Stomach (tissue), 9 donors: ENCODE data around the gene PTPRG. TPM values are rescaled to one million over a fixed set of nuclear protein-coding genes. Genes with fewer than 3 reads are reported as not detected.

Experiments
- DNase-seq, 2 donors: peaks; one replicate each; pipeline versions ENCODE4 v3.0.0 to v3.0.0-alpha.2; 2013 to 2019
- H3K27ac ChIP-seq, 5 donors: fragments of 200-600 bp in 4 of 5; sonication (generic) in 4 of 5; one replicate each; pipeline ENCODE4 v1.5.1; 2013 to 2019; ENCODE audit warnings: mild to moderate bottlenecking in 1 of 5, moderate library complexity in 1 of 5
- H3K27me3 ChIP-seq, 3 donors: fragments of 200-600 bp; sonication (generic); one replicate each; pipeline ENCODE4 v1.5.1; 2017 to 2019; ENCODE audit warnings: mixed run types in 1 of 3
- H3K36me3 ChIP-seq, 4 donors: fragments of 200-600 bp; sonication (generic); 1 replicate in 3 of 4; 2 replicates in 1 of 4; pipeline ENCODE4 v1.5.1; 2016 to 2019
- H3K4me1 ChIP-seq, 4 donors: fragments of 200-600 bp; sonication (generic); one replicate each; pipeline ENCODE4 v1.5.1; 2016 to 2019
- H3K4me3 ChIP-seq, 4 donors: fragments of 200-600 bp; sonication (generic) in 3 of 4; one replicate each; pipeline ENCODE4 v1.5.1; 2016 to 2019; ENCODE audit warnings: mild to moderate bottlenecking in 1 of 4
- H3K9me3 ChIP-seq, 4 donors: fragments of 200-600 bp; sonication (generic); one replicate each; pipeline ENCODE4 v1.5.1; 2016 to 2019
- CTCF ChIP-seq, 7 experiments: fragments of 450-650 bp in 4 of 7; fragments of 200-600 bp in 3 of 7; sonication (generic) in 3 of 7; IDR thresholded peaks; one replicate each; pipeline ENCODE4 v1.5.1; 2016 to 2019; ENCODE audit warnings: antibody characterized with exemption in 7 of 7, control low read depth in 2 of 7, mild to moderate bottlenecking in 1 of 7
- EP300 ChIP-seq: sonication (generic); formaldehyde crosslinking; IDR thresholded peaks from one replicate; pipeline ENCODE4 v1.6.1; 2017; ENCODE audit warnings: antibody characterized with exemption
- POLR2A ChIP-seq, 4 donors: fragments of 450-650 bp; IDR thresholded peaks; one replicate each; pipeline ENCODE4 v1.6.1; 2016; ENCODE audit warnings: antibody characterized with exemption in 4 of 4, control low read depth in 2 of 4, mild to moderate bottlenecking in 1 of 4, moderate library complexity in 1 of 4
- POLR2AphosphoS5 ChIP-seq, 3 donors: sonication (generic); formaldehyde crosslinking; IDR thresholded peaks; one replicate each; pipeline ENCODE4 v1.6.1; 2016; ENCODE audit warnings: antibody characterized with exemption in 3 of 3
- whole genome bisulfite sequencing, 5 donors: extraction: QIAGEN DNeasy Blood & Tissue Kit in 3 of 5; methylation state at CpG; one replicate each; pipeline versions ENCODE4 v1.1.5 to v1.1.7; 2013 to 2018; 5-methylcytosine and 5-hydroxymethylcytosine counted together
- intact Hi-C: fragments of 100-400 bp; cut with DNase I; formaldehyde crosslinking; loops from one replicate; pipeline ENCODE4 v1.15.1; 2023; ENCODE audit warnings: low total_unique reads
- polyA plus RNA-seq, 3 donors: library from polyadenylated mRNA; stranded (reverse); fragments of 200-250 nt; gene quantifications; one replicate each; pipeline ENCODE4 v1.2.3, GENCODE V29; 2013
- total RNA-seq, 5 donors: library from RNA; depleted of rRNA; stranded (reverse); fragments of >200 nt; gene quantifications; one replicate each; pipeline versions ENCODE4 v1.1.0 to v1.2.3, GENCODE V29; 2014 to 2016
- donor health status: healthy with polysubstance abuse.
- donor health status: Bipolar disorder and iron deficiency.
- donor health status: healthy.

The PTPRG gene
- total and polyA plus RNA-seq, 8 donors: 2.4 to 96.0 (median 22.0) TPM

DNA sequence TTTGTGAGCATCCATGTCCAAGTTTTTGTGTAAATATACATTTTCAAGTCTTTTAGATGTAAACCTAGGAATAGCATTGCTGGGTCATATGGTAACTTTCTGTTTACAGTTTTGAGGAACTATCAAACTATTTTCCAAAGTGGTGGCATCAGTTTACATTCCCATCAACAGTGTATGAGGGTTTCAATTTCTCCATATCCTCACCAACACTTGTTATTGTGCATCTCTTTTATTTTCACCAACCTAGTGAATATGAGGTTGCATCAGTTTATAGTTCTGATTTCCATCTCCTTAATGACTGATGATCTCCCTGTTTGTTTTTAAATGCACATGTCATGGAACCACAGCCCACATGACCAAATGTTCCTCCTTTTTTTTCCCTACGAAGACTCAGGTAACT, 610.8 kb downstream of the PTPRG start:
- Histone ChIP-seq H3K4me3 (no peak overlapping the region), H3K4me1 (no peaks in the 10 kb centered on the region), H3K27me3 (no peaks in the 10 kb centered on the region), H3K9me3 (no peaks in the 10 kb centered on the region), H3K36me3 (peaks cover 0 to 5% (median 0%) of the 10 kb centered on the region in 4 donors), H3K27ac (no peak overlapping the region)
- DNase-seq: no peak
- 88 to 97% (median 91%) methylated on average over 1 of the region's 1 CpG for WGBS, 5 donors
- intact Hi-C loops: no loop called here
- TF ChIP-seq POLR2A (IDR thresholded peaks at IDR 0.05) (no peak), POLR2AphosphoS5 (IDR thresholded peaks at IDR 0.05) (no peak), EP300 (no peak), CTCF (IDR thresholded peaks at IDR 0.05) (no peak)

DNA sequence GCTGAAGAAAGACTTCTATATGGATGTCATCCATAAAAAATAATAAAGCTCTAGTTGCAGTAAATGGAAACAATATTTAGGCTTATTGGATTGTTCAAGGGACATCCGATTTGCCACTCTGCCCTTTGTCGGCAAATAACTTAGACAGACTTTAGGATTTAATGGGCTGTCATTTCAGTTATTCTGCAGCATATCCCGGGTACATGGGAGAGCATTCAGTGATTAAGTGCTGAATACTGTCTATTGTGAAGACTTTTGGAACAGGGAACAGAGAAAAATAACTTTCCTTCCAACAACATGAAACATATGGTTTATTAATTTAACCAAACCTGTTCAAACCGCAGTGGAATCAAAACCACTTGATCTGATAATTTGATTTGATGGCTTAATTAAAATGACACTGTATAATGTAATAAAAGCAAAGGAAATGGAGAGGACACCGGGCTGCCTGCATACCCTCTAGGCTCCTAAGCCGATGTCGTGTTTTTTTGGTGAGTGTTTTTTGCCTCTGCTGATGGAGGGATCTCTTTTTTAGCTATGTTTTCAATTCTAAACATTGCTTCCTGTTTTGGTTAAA, 612.7 kb downstream of the PTPRG start:
- intact Hi-C loops: no loop called here
- H3K27me3 ChIP-seq: no peaks in the 10 kb centered on the region
- 79 to 87% (median 83%) methylated on average over 7 of the region's 7 CpGs for WGBS, 5 donors
- H3K4me3 ChIP-seq: no peak overlapping the region
- H3K9me3 ChIP-seq: no peaks in the 10 kb centered on the region
- DNase-seq: no peak
- no peak overlapping the region for H3K27ac ChIP-seq
- H3K36me3 ChIP-seq: no peaks in the 10 kb centered on the region
- no peaks in the 10 kb centered on the region for H3K4me1 ChIP-seq
- TF ChIP-seq CTCF (IDR thresholded peaks at IDR 0.05) (no peak), POLR2AphosphoS5 (IDR thresholded peaks at IDR 0.05) (no peak), POLR2A (IDR thresholded peaks at IDR 0.05) (no peak), EP300 (no peak)

DNA sequence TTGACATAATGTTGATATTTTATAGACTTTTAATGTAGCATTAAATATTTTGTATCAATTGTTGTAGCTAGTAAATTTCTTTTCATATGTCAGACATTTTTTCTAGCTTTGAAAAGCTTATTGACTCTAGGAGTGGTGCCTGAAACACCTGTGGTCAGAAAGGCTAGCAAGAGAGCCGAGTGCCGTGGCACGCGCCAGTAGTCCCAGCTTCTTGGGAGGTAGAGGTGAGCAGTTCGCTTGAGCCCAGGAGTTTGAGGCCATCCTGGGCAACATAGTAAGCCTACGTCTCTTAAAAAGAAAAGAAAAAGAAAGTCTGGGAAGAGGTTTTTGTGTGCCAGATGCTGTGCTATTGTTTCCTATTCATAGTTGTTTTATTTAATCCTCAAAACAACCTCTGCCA, 613.8 kb downstream of the PTPRG start:
- Histone ChIP-seq H3K27me3 (no peaks in the 10 kb centered on the region), H3K27ac (no peak overlapping the region), H3K4me3 (no peak overlapping the region), H3K4me1 (no peaks in the 10 kb centered on the region), H3K9me3 (no peaks in the 10 kb centered on the region), H3K36me3 (no peaks in the 10 kb centered on the region)
- intact Hi-C loops: no loop called here
- DNase-seq: no peak
- 73 to 97% (median 95%) methylated on average over 6 of the region's 6 CpGs for WGBS, 5 donors
- no peak for TF ChIP-seq EP300

GRCh38 chr3:62178032-62178431, 616.7 kb downstream of the PTPRG start:
- Histone ChIP-seq H3K36me3 (no peaks in the 10 kb centered on the region), H3K27ac (no peak overlapping the region), H3K4me3 (no peak overlapping the region), H3K9me3 (no peaks in the 10 kb centered on the region), H3K27me3 (no peaks in the 10 kb centered on the region), H3K4me1 (no peaks in the 10 kb centered on the region)
- TF ChIP-seq POLR2AphosphoS5 (IDR thresholded peaks at IDR 0.05) (no peak), CTCF (IDR thresholded peaks at IDR 0.05) (no peak), POLR2A (IDR thresholded peaks at IDR 0.05) (no peak), EP300 (no peak)
- no peak for DNase-seq
- intact Hi-C loops: no loop called here

GRCh38 chr3:62178739-62179600, 617.6 kb downstream of the PTPRG start:
- intact Hi-C loops: no loop called here
- WGBS, 5 donors: 83 to 94% (median 91%) methylated on average over 7 to 8 of the region's 8 CpGs
- no peaks in the 10 kb centered on the region for H3K4me1 ChIP-seq

More at GRCh38 chr3:62178739-62179600, 617.6 kb downstream of the PTPRG start:
- TF ChIP-seq POLR2A (IDR thresholded peaks at IDR 0.05): no peak
- TF ChIP-seq EP300: no peak
- no peak for TF ChIP-seq CTCF (IDR thresholded peaks at IDR 0.05)
- TF ChIP-seq POLR2AphosphoS5 (IDR thresholded peaks at IDR 0.05): no peak
- no peak for DNase-seq
- no peaks in the 10 kb centered on the region for H3K27me3 ChIP-seq
- H3K4me3 ChIP-seq: no peak overlapping the region
- H3K36me3 ChIP-seq: no peaks in the 10 kb centered on the region
- no peaks in the 10 kb centered on the region for H3K9me3 ChIP-seq
- H3K27ac ChIP-seq: no peak overlapping the region
